T-cell (primary cell): ENCODE results near the gene LACTB. TPM values are rescaled to one million over a fixed set of nuclear protein-coding genes. Genes with fewer than 3 reads are reported as not detected.

Experiments used
- ATAC-seq, 4 experiments: fragments of 200-7000 bp in 3 of 4; fragments of 150-1000 bp in 1 of 4; cut with Tn5 transposase; replicated peaks in 1 of 4; 1 replicate in 3 of 4; 2 replicates in 1 of 4; pipeline ENCODE4 v1.10.0; 2021; ENCODE audit warnings: moderate library complexity in 3 of 4, mild to moderate bottlenecking in 2 of 4, moderate number of reproducible peaks in 1 of 4
- CTCF ChIA-PET, 2 donors: fragments of 300-600 bp; sonication (Branson Sonifier 250); formaldehyde crosslinking; loops; one replicate each; lab custom pipeline; 2022; ENCODE audit warnings: antibody characterized with exemption in 2 of 2; lab: Charles Lee
- POLR2A ChIA-PET, 2 donors: fragments of 300-600 bp; sonication (Branson Sonifier 250); formaldehyde crosslinking; loops; one replicate each; lab custom pipeline; 2022; ENCODE audit warnings: antibody characterized with exemption in 2 of 2; lab: Charles Lee
- DNase-seq, 35 experiments: peaks; one replicate each; pipeline versions ENCODE4 v3.0.0 to v3.0.0-alpha.2; 2013 to 2023
- H3K27ac ChIP-seq: one replicate; pipeline ENCODE4 v1.5.1; 2013; ENCODE audit warnings: low read length
- H3K27me3 ChIP-seq, 2 experiments: replicated peaks in 1 of 2; 1 replicate in 1 of 2; 2 replicates in 1 of 2; pipeline versions ENCODE4 v1.6.1 to v1.7.0; 2013; ENCODE audit warnings: low read length in 1 of 2, mixed read lengths in 1 of 2; ENCODE audit not compliant: control insufficient read depth in 2 of 2, insufficient read depth in 2 of 2; ENCODE audit errors: extremely low read depth in 1 of 2
- H3K36me3 ChIP-seq, 2 donors: 1 replicate in 1 of 2; 2 replicates in 1 of 2; pipeline versions ENCODE4 v1.6.1 to v1.7.0; 2013; ENCODE audit warnings: low read length in 1 of 2; ENCODE audit not compliant: control insufficient read depth in 2 of 2, insufficient read depth in 1 of 2; ENCODE audit errors: extremely low read depth in 1 of 2
- H3K4me1 ChIP-seq, 2 experiments: 1 replicate in 1 of 2; 2 replicates in 1 of 2; pipeline versions ENCODE4 v1.6.1 to v1.7.0; 2013; ENCODE audit warnings: low read length in 2 of 2, mixed read lengths in 1 of 2; ENCODE audit not compliant: insufficient read depth in 2 of 2, control insufficient read depth in 1 of 2; ENCODE audit errors: extremely low read depth in 1 of 2
- H3K4me3 ChIP-seq, 2 donors: 1 replicate in 1 of 2; 2 replicates in 1 of 2; pipeline versions ENCODE4 v1.5.1 to v1.7.0; 2013; ENCODE audit warnings: mild to moderate bottlenecking in 2 of 2, low read length in 1 of 2, moderate library complexity in 1 of 2; ENCODE audit not compliant: control insufficient read depth in 1 of 2; ENCODE audit errors: extremely low read depth in 1 of 2
- H3K9me3 ChIP-seq: 2 replicates; pipeline ENCODE4 v1.7.0; 2013
- H3K27ac Mint-ChIP-seq, 2 donors: one replicate each; pipeline ENCODE4 v1.8.0; 2020 to 2021; ENCODE audit warnings: mild to moderate bottlenecking in 2 of 2, mixed read lengths in 2 of 2
- H3K27me3 Mint-ChIP-seq, 2 donors: one replicate each; pipeline ENCODE4 v1.8.0; 2021 to 2022; ENCODE audit warnings: mixed read lengths in 2 of 2
- H3K36me3 Mint-ChIP-seq: one replicate; pipeline ENCODE4 v1.8.0; 2021; ENCODE audit warnings: mixed read lengths
- H3K4me1 Mint-ChIP-seq, 3 donors: one replicate each; pipeline ENCODE4 v1.8.0; 2020 to 2022; ENCODE audit warnings: mixed read lengths in 3 of 3, mild to moderate bottlenecking in 1 of 3
- H3K4me3 Mint-ChIP-seq, 3 donors: one replicate each; pipeline ENCODE4 v1.8.0; 2020 to 2022; ENCODE audit warnings: mild to moderate bottlenecking in 3 of 3, mixed read lengths in 3 of 3, moderate library complexity in 3 of 3
- H3K9me3 Mint-ChIP-seq, 3 donors: one replicate each; pipeline ENCODE4 v1.8.0; 2020 to 2022; ENCODE audit warnings: mixed read lengths in 3 of 3
- WGBS: methylation state at CpG from one replicate; pipeline ENCODE4 v1.1.5; 2013; ENCODE audit warnings: missing lambda C conversion rate; ENCODE audit not compliant: insufficient coverage; 5-methylcytosine and 5-hydroxymethylcytosine counted together
- total RNA-seq, 35 experiments: library from RNA in 6 of 35; stranded (reverse) in 6 of 35; fragments of 120-200 nt in 1 of 35; gene quantifications; one replicate each; pipeline versions ENCODE4 v1.2.1 to v1.2.4 and lab custom pipeline; 2013 to 2026

LACTB gene
- total RNA-seq, 5 donors from 2014 or later (not counting 1 experiment from before 2014, with no cell fraction given), result 10.9 to 14.9 (median 12.2) TPM

DNA sequence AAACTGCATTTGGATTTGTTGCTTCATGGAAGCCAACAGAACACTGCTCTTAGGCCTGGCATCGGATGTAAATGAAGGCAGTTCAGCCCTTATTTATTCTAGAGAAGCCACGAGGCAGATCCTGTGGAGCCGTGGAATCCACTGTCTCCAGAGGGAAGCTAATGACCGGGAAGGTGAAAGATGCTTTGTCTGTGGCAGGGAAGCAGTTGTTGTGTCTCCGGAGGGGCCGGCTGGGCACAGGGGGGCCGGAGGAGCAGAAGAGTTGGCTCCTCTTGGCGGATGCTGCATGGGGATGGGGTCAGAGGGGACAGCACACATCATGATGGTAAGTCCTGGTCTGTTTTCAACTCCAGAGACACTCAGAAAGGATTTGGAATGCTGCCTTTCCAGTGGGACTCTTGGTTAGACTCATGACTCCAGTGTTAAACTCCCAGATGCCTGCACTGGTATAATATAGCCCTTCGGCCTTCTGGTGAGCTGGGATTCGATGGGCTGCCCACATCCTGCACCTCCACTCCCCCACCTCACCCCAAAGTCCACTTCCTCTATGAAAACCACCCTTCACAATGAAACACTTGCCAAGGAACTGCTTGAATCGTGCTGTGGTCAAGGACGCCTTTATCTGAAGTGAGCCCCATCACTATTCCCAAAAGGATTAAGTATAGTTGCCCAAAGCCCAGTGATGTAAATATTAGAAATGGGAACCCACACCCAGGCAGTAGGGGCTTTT, 45.5 kb upstream of the LACTB start:
- H3K4me3 Mint-ChIP-seq, result no peak overlapping the region
- ChIA-PET CTCF (interaction anchor here in 1 of 2 donors (0.6 kb wide), 1 partner anchor 12 kb away, joined by 4 read pairs; no protein-coding TSS in a partner anchor), POLR2A (no interaction called here)
- no peak overlapping the region for H3K27ac ChIP-seq
- H3K4me3 ChIP-seq, result no peak overlapping the region
- H3K27me3 Mint-ChIP-seq, result peaks cover 7 to 16% of the 10 kb centered on the region in 2 donors
- ATAC-seq (no peak), DNase-seq (no peak)
- no peaks in the 10 kb centered on the region for H3K9me3 Mint-ChIP-seq
- WGBS, result 62% methylated on average over 9 of the region's 12 CpGs
- no peaks in the 10 kb centered on the region for H3K4me1 ChIP-seq
- peaks cover 0 to 11% of the 10 kb centered on the region in 2 experiments for H3K27me3 ChIP-seq
- H3K4me1 Mint-ChIP-seq, result peaks cover 0 to 7% (median 0%) of the 10 kb centered on the region in 3 donors
- no peak overlapping the region for H3K27ac Mint-ChIP-seq
- H3K36me3 Mint-ChIP-seq, result peaks cover 6% of the 10 kb centered on the region
- no peaks in the 10 kb centered on the region for H3K36me3 ChIP-seq
- no peaks in the 10 kb centered on the region for H3K9me3 ChIP-seq

DNA sequence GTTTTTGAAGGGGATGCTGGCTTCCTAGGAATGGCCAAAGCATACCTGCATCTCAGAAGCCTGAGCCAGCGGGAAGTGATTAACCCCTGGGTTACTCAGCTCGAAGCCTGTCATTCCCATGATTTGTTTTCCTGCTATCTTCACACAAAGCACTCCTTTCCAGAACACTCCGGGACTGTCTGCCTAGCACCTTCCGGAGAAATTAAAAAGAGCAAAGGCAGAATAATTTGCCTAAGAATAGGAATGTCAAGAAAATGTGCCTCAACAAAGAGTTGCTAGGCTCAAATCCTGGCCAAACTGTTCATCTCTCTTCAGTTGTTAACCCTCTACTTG, 45.0 kb upstream of the LACTB start:
- no peak overlapping the region for H3K27ac Mint-ChIP-seq
- ATAC-seq (no peak), DNase-seq (no peak)
- no peaks in the 10 kb centered on the region for H3K9me3 Mint-ChIP-seq
- ChIA-PET POLR2A (no interaction called here), CTCF (interaction anchor here in 1 of 2 donors (0.6 kb wide), 1 partner anchor 12 kb away, joined by 4 read pairs; no protein-coding TSS in a partner anchor)
- peaks cover 0 to 7% (median 0%) of the 10 kb centered on the region in 3 donors for H3K4me1 Mint-ChIP-seq
- peaks cover 0 to 11% of the 10 kb centered on the region in 2 experiments for H3K27me3 ChIP-seq
- no peak overlapping the region for H3K27ac ChIP-seq
- no peaks in the 10 kb centered on the region for H3K9me3 ChIP-seq
- no peak overlapping the region for H3K4me3 ChIP-seq
- no peaks in the 10 kb centered on the region for H3K36me3 ChIP-seq
- WGBS, result no CpG with 5 or more reads among the region's 4 CpGs
- H3K4me1 ChIP-seq, result no peaks in the 10 kb centered on the region
- H3K27me3 Mint-ChIP-seq, result peaks cover 10 to 16% of the 10 kb centered on the region in 2 donors
- H3K4me3 Mint-ChIP-seq, result no peak overlapping the region
- H3K36me3 Mint-ChIP-seq, result peaks cover 2% of the 10 kb centered on the region

DNA sequence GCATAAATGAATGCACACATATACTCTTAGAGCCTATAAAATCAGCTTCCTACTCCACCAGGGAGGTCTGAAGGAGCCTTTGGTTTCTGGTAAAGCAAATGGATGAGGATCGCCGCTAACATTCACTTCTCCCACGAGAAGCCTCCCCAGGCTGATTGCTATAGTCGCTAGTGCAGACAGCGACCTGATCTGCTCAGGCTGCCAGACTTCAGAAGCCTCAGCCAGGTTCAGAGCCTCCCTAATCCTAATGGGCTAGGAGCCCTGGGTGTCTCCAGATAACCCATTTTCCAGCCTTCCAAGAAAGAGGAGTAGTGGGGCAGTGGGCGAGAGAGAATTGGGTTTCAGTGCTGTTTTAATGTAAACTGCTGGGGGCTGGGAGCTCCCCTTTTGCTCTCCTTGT, 43.7 kb upstream of the LACTB start:
- no peaks in the 10 kb centered on the region for H3K9me3 Mint-ChIP-seq
- H3K27ac Mint-ChIP-seq, result no peak overlapping the region
- ChIA-PET POLR2A (no interaction called here), CTCF (no interaction called here)
- ATAC-seq (no peak), DNase-seq (no peak)
- peaks cover 10 to 16% of the 10 kb centered on the region in 2 donors for H3K27me3 Mint-ChIP-seq
- H3K4me1 ChIP-seq, result no peaks in the 10 kb centered on the region
- peaks cover 0 to 14% of the 10 kb centered on the region in 2 experiments for H3K27me3 ChIP-seq
- WGBS, result no CpG with 5 or more reads among the region's 6 CpGs
- H3K4me1 Mint-ChIP-seq, result peaks cover 0 to 7% (median 0%) of the 10 kb centered on the region in 3 donors
- no peak overlapping the region for H3K4me3 ChIP-seq
- H3K9me3 ChIP-seq, result no peaks in the 10 kb centered on the region
- H3K36me3 Mint-ChIP-seq, result no peaks in the 10 kb centered on the region
- no peak overlapping the region for H3K4me3 Mint-ChIP-seq
- no peak overlapping the region for H3K27ac ChIP-seq
- H3K36me3 ChIP-seq, result no peaks in the 10 kb centered on the region

DNA sequence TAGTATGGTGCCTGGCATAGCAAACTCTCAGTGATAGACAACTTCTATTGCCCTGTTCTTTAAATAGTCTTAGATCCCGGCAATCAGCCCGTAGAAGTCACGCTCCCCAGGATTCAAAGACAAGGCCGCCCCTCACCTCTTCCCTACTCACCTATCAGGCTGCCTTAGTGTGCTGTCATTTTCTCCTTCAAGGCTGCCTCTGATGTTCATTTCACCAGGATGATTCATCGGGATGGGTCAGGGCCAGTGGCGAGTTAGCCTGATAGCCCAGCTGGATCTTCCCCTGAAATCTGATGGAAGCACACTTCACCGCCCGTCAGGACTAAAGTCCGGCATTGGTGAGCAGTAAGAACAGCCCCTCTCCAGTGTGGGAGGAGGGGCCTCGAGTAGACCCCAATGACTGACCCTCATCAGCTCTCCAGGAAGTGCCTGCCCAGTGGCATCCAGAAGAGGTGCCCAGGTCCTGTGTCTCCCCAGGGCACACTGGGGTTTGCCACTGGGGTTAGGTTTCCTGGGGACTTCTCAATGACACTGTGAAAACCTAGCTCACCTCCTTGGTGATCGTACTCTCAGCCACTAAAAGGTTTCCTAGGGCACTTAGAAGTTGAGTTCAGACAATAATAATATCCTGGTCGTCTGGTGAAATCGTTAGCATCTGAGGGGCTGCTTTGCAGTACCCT, 41.6 kb upstream of the LACTB start:
- CTCF ChIA-PET, result interaction anchor here in 1 of 2 donors (0.5 kb wide), 1 partner anchor 104 kb away, joined by 3 read pairs; no protein-coding TSS in a partner anchor

DNA sequence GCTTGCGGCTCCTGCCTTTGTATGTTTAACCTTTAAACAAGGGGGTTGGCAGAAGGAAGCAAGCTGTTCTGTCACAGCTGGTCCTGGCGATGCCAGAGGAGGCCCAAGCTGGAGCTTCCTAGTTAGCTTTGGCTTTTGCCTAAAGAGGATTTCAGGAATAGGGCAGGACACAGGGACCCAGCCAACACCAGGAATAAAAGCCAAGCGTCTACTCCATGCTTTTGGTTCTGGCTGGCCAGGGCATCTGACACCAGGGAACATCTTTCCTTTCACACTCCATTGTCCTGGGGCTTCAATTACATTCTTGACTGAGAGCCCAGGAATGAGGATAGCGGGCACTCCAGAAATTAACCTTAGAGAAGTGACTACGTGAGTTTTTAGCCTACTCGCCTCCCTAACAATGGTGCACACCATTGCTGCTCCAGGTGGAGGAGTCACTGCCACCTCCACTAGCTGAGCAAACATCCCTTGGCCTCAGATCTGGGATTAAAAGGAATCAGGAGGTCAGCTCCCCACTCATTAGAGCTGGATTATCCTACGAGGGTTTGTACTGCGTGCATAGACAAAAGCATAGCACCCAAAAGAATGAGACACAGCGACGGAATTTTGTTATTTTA, 40.9 kb upstream of the LACTB start:
- H3K4me1 ChIP-seq, result no peaks in the 10 kb centered on the region
- H3K4me1 Mint-ChIP-seq, result peaks cover 0 to 3% (median 0%) of the 10 kb centered on the region in 3 donors
- H3K4me3 Mint-ChIP-seq, result no peak overlapping the region
- no peak overlapping the region for H3K4me3 ChIP-seq
- ChIA-PET POLR2A (no interaction called here), CTCF (interaction anchor here in 1 of 2 donors (0.5 kb wide), 1 partner anchor 103 kb away, joined by 3 read pairs; no protein-coding TSS in a partner anchor)
- no peaks in the 10 kb centered on the region for H3K9me3 ChIP-seq
- no peaks in the 10 kb centered on the region for H3K36me3 ChIP-seq
- 91% methylated on average over 3 of the region's 10 CpGs for WGBS
- DNase-seq, result no peak
- H3K27ac ChIP-seq, result no peak overlapping the region
- H3K27ac Mint-ChIP-seq, result peak overlapping the region in 1 of 2 donors; percentile 61
- ATAC-seq, result no peak
- H3K36me3 Mint-ChIP-seq, result no peaks in the 10 kb centered on the region
- peaks cover 0 to 21% of the 10 kb centered on the region in 2 experiments for H3K27me3 ChIP-seq
- no peaks in the 10 kb centered on the region for H3K9me3 Mint-ChIP-seq
- H3K27me3 Mint-ChIP-seq, result peaks cover 10 to 19% of the 10 kb centered on the region in 2 donors

More for the DNA sequence above, 41.6 kb upstream of the LACTB start:
- Histone ChIP-seq H3K9me3 (no peaks in the 10 kb centered on the region), H3K4me1 (no peaks in the 10 kb centered on the region), H3K36me3 (no peaks in the 10 kb centered on the region), H3K27me3 (peaks cover 0 to 21% of the 10 kb centered on the region in 2 experiments), H3K4me3 (no peak overlapping the region), H3K27ac (no peak overlapping the region)
- POLR2A ChIA-PET, result no interaction called here
- peaks cover 0 to 7% (median 0%) of the 10 kb centered on the region in 3 donors for H3K4me1 Mint-ChIP-seq
- no peak overlapping the region for H3K4me3 Mint-ChIP-seq
- 84% methylated on average over 11 of the region's 13 CpGs for WGBS
- no peak for ATAC-seq
- H3K9me3 Mint-ChIP-seq, result no peaks in the 10 kb centered on the region
- H3K36me3 Mint-ChIP-seq, result no peaks in the 10 kb centered on the region
- H3K27me3 Mint-ChIP-seq, result peaks cover 10 to 19% of the 10 kb centered on the region in 2 donors
- DNase-seq, result no peak
- no peak overlapping the region for H3K27ac Mint-ChIP-seq

DNA sequence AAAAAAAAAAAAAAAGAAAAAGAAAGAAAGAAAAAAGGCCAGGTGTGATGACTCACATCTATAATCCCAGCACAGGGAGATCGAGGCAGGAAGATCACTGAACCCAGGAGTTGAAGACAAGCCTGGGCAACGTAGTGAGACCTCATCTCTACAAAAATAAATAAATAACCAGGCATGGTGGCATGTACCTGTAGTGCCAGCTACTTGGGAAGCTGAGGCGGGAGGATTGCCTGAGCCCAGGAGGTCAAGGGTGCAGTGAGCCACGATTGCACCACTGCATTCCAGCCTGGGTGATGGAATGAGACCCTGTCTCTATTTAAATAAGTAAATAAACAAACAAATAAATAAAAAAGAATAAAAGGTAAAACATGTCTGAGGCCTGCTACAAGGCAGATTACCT, 39.3 kb upstream of the LACTB start:
- no peak overlapping the region for H3K27ac ChIP-seq

More for the DNA sequence above, 39.3 kb upstream of the LACTB start:
- Mint-ChIP-seq H3K27ac (no peak overlapping the region), H3K27me3 (peaks cover 10 to 19% of the 10 kb centered on the region in 2 donors), H3K4me1 (no peaks in the 10 kb centered on the region), H3K4me3 (no peak overlapping the region), H3K9me3 (no peaks in the 10 kb centered on the region), H3K36me3 (no peaks in the 10 kb centered on the region)
- ATAC-seq (no peak), DNase-seq (no peak)
- 64% methylated on average over 2 of the region's 4 CpGs for WGBS
- no peaks in the 10 kb centered on the region for H3K36me3 ChIP-seq
- no peak overlapping the region for H3K4me3 ChIP-seq
- H3K4me1 ChIP-seq, result no peaks in the 10 kb centered on the region
- no peaks in the 10 kb centered on the region for H3K9me3 ChIP-seq
- peaks cover 0 to 21% of the 10 kb centered on the region in 2 experiments for H3K27me3 ChIP-seq
- CTCF ChIA-PET, result interaction anchor here in 1 of 2 donors (0.6 kb wide), 2 partner anchors 661 to 840 kb away, joined by 3 to 5 read pairs; no protein-coding TSS in a partner anchor
- POLR2A ChIA-PET, result no interaction called here
